ENCODE data around the gene RAMP1. TPM values are rescaled to one million over a fixed set of nuclear protein-coding genes. Genes with fewer than 3 reads are reported as not detected.

Gene RAMP1
- polyA plus RNA-seq, 4 donors = 61.6 to 155 (median 88.0) TPM

GRCh38 chr2:237870126-237870525, 10.7 kb downstream of the RAMP1 start:
- Histone ChIP-seq H3K9me3 (ENCODE audit: control insufficient read depth in 2 of 2, insufficient read depth in 1 of 2, low read depth in 1 of 2, low read length in 1 of 2) (no peaks in the 10 kb centered on the region), H3K27ac (ENCODE audit: low read depth in 1 of 3, low read length in 2 of 3) (no peak overlapping the region), H3K4me3 (ENCODE audit: low read depth in 1 of 3, low read length in 3 of 3) (no peak overlapping the region), H3K4me1 (ENCODE audit: control insufficient read depth in 3 of 3, insufficient read depth in 2 of 3, low read depth in 1 of 3, low read length in 2 of 3) (peaks cover 2 to 14% (median 8%) of the 10 kb centered on the region in 3 donors), H3K27me3 (ENCODE audit: control insufficient read depth in 3 of 3, insufficient read depth in 3 of 3, low read length in 3 of 3) (no peaks in the 10 kb centered on the region), H3K36me3 (ENCODE audit: control insufficient read depth in 3 of 3, insufficient read depth in 2 of 3, low read depth in 1 of 3, low read length in 3 of 3) (peaks cover 0 to 56% (median 0%) of the 10 kb centered on the region in 3 donors)
- WGBS, 3 donors = 72 to 82% (median 74%) methylated on average over 11 of the region's 11 CpGs
- FAIRE-seq = no peak
- DNase-seq = no peak

DNA sequence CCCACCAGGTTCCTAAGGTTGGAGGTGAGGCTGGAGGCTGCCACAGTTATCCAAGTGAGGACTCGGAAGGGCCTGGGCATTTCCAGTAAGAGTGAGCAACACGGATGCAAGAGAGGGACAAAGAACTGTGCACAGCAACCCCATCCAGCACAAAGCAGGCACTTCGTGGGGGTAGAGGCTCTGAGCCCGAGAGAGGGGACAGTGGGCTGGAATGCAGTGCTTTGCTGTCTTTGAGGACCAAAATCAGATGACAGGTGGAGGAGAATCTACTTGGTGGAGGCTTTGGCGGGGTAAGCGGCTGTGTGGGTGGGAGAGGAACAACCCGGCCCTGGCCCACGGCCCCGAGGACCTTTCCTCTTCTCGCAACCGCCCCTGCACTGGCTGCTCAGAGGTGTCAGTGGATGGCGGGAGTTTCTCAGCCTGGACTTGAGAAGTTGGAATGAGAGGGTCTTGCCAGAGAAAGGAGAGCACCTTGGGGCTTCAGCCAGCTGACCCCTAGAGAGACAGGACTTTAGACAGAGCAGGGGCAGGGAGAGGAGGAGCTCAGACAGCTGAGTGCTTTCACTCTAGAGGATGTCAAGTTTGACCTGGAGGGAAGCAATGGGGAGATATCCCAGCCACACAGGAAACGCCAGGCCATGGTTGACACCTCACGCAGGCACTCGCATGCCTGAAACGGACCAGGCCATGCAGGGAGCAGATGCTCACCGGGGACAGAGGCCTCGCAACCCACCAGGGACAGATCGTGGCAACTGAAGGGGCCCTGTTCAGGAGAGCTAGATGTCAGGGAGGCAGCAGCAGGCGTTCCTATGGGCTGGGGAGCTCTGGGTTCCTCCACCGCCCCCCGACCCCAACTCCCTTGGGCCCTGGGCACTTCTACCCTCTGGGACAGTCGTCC, 11.6 kb downstream of the RAMP1 start:
- DNase-seq = no peak
- Histone ChIP-seq H3K9me3 (ENCODE audit: control insufficient read depth in 2 of 2, insufficient read depth in 1 of 2, low read depth in 1 of 2, low read length in 1 of 2) (no peaks in the 10 kb centered on the region), H3K4me1 (ENCODE audit: control insufficient read depth in 3 of 3, insufficient read depth in 2 of 3, low read depth in 1 of 3, low read length in 2 of 3) (peaks cover 0 to 5% (median 2%) of the 10 kb centered on the region in 3 donors), H3K36me3 (ENCODE audit: control insufficient read depth in 3 of 3, insufficient read depth in 2 of 3, low read depth in 1 of 3, low read length in 3 of 3) (peaks cover 0 to 58% (median 0%) of the 10 kb centered on the region in 3 donors), H3K27ac (ENCODE audit: low read depth in 1 of 3, low read length in 2 of 3) (no peak overlapping the region), H3K4me3 (ENCODE audit: low read depth in 1 of 3, low read length in 3 of 3) (no peak overlapping the region), H3K27me3 (ENCODE audit: control insufficient read depth in 3 of 3, insufficient read depth in 3 of 3, low read length in 3 of 3) (no peaks in the 10 kb centered on the region)
- 74 to 83% (median 78%) methylated on average over 23 of the region's 23 CpGs for WGBS, 3 donors
- no peak for FAIRE-seq

DNA sequence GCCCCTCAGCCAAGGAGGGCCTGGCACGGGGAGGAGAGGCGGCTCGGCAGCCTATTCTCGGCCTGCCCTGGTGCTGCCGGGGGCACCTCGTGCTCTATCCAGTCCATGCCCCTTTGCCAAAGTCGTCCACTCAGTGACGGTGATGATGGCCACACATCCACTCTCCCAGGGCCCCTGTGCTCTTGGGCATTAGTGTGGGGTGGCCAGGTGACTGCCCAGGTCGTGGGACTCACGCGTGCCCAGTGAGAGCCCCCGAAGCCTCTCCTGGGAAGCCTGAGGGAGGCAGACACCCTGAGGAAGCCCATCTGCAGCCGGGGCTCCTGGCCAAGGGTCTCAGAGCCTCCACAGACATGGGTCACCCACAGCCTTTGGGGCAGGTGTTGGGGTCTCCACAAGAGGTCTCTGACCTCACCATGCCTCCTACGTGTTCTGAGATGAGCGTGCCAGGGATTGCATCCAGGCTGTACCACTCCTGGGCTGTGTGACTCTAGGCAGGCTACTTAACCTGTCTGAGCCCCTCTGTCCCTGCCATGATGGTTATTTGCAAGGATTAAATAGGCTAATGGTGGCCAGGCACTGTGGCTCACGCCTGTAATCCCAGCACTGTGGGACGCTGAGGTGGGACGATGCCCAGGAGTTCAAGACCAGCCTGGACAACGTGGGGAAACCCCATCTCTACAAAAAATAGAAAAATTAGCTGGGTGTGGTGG, 12.9 kb downstream of the RAMP1 start:
- Histone ChIP-seq H3K27me3 (ENCODE audit: control insufficient read depth in 3 of 3, insufficient read depth in 3 of 3, low read length in 3 of 3) (no peaks in the 10 kb centered on the region), H3K4me3 (ENCODE audit: low read depth in 1 of 3, low read length in 3 of 3) (no peak overlapping the region), H3K27ac (ENCODE audit: low read depth in 1 of 3, low read length in 2 of 3) (no peak overlapping the region), H3K36me3 (ENCODE audit: control insufficient read depth in 3 of 3, insufficient read depth in 2 of 3, low read depth in 1 of 3, low read length in 3 of 3) (peaks cover 0 to 65% (median 0%) of the 10 kb centered on the region in 3 donors), H3K9me3 (ENCODE audit: control insufficient read depth in 2 of 2, insufficient read depth in 1 of 2, low read depth in 1 of 2, low read length in 1 of 2) (no peaks in the 10 kb centered on the region), H3K4me1 (ENCODE audit: control insufficient read depth in 3 of 3, insufficient read depth in 2 of 3, low read depth in 1 of 3, low read length in 2 of 3) (no peaks in the 10 kb centered on the region)
- WGBS, 3 donors = 80 to 87% (median 82%) methylated on average over 19 of the region's 19 CpGs
- no peak for FAIRE-seq
- DNase-seq = no peak

GRCh38 chr2:237873421-237873831, 14.0 kb downstream of the RAMP1 start:
- DNase-seq (no peak), FAIRE-seq (no peak)
- no peak overlapping the region for H3K27ac ChIP-seq (ENCODE audit: low read depth in 1 of 3, low read length in 2 of 3)
- H3K4me1 ChIP-seq (ENCODE audit: control insufficient read depth in 3 of 3, insufficient read depth in 2 of 3, low read depth in 1 of 3, low read length in 2 of 3) = no peaks in the 10 kb centered on the region
- WGBS, 3 donors = 46 to 65% (median 56%) methylated on average over 11 of the region's 11 CpGs
- H3K27me3 ChIP-seq (ENCODE audit: control insufficient read depth in 3 of 3, insufficient read depth in 3 of 3, low read length in 3 of 3) = no peaks in the 10 kb centered on the region
- peaks cover 0 to 74% (median 0%) of the 10 kb centered on the region in 3 donors for H3K36me3 ChIP-seq (ENCODE audit: control insufficient read depth in 3 of 3, insufficient read depth in 2 of 3, low read depth in 1 of 3, low read length in 3 of 3)
- no peaks in the 10 kb centered on the region for H3K9me3 ChIP-seq (ENCODE audit: control insufficient read depth in 2 of 2, insufficient read depth in 1 of 2, low read depth in 1 of 2, low read length in 1 of 2)
- no peak overlapping the region for H3K4me3 ChIP-seq (ENCODE audit: low read depth in 1 of 3, low read length in 3 of 3)

DNA sequence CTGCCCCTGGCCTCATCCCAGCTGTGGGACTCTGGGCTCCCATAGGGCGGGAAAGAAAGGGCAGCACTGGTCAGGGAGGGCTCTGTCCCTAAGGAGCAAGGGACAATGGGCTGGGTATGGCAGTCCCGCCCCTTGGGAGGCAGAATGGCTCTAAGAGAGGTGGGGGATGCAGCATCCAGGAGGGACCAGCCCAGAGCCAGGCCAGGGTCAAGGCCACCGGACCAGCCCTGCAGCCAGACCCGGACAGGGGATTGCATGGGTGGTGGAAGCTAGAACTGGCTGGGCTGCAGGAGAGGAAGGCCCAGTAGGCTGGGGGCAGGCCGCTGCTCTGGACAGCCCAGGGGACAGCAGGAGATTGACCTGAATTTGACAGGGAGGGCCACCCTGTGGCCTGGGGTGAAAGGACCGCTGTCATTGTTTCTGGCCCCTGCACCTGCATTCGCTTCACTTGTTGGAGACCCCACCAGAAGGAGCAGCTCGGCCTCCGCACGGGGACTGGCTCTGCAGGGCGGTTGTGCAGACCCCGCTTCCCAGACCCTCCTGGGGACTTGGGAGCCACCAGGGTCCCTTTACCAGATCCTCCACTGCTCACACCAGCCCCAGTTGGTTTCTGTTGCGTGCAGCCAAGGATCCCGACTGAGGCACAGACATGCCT, 14.6 kb downstream of the RAMP1 start:
- Histone ChIP-seq H3K27ac (ENCODE audit: low read depth in 1 of 3, low read length in 2 of 3) (no peak overlapping the region), H3K36me3 (ENCODE audit: control insufficient read depth in 3 of 3, insufficient read depth in 2 of 3, low read depth in 1 of 3, low read length in 3 of 3) (peaks cover 0 to 79% (median 0%) of the 10 kb centered on the region in 3 donors), H3K4me1 (ENCODE audit: control insufficient read depth in 3 of 3, insufficient read depth in 2 of 3, low read depth in 1 of 3, low read length in 2 of 3) (no peaks in the 10 kb centered on the region), H3K4me3 (ENCODE audit: low read depth in 1 of 3, low read length in 3 of 3) (no peak overlapping the region), H3K27me3 (ENCODE audit: control insufficient read depth in 3 of 3, insufficient read depth in 3 of 3, low read length in 3 of 3) (no peaks in the 10 kb centered on the region), H3K9me3 (ENCODE audit: control insufficient read depth in 2 of 2, insufficient read depth in 1 of 2, low read depth in 1 of 2, low read length in 1 of 2) (no peaks in the 10 kb centered on the region)
- DNase-seq = no peak
- no peak for FAIRE-seq
- WGBS, 3 donors = 86 to 95% (median 92%) methylated on average over 13 to 14 of the region's 14 CpGs

DNA sequence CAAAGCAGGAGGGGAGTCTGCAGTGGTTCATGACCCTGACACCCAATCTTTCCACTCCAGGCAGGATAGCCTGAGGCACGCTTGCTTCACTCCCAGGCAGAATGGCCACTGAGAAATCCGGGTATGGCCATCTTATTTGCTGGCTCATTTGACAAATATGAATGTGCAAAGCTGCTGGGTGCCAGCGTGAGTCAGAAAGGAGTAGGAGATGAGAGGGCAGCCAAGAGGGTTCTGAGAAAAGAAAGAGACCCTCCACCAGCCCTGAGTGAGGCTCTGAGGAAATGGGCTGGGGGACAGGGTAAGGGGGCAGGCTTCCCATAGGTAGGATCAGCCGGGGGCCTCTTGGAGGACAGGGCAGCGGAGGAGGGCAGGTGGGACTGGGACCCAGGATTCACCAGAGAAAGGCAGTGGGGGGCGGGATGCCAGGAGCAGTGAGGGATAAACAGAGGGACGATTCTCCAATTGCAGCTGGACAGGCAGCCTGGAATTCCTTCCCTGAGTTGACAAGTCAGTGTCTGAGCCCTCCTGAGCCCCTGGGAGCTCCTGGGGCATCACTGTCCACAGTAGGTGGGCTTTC, 15.2 kb downstream of the RAMP1 start:
- Histone ChIP-seq H3K4me3 (ENCODE audit: low read depth in 1 of 3, low read length in 3 of 3) (no peak overlapping the region), H3K9me3 (ENCODE audit: control insufficient read depth in 2 of 2, insufficient read depth in 1 of 2, low read depth in 1 of 2, low read length in 1 of 2) (no peaks in the 10 kb centered on the region), H3K27ac (ENCODE audit: low read depth in 1 of 3, low read length in 2 of 3) (no peak overlapping the region), H3K27me3 (ENCODE audit: control insufficient read depth in 3 of 3, insufficient read depth in 3 of 3, low read length in 3 of 3) (no peaks in the 10 kb centered on the region), H3K4me1 (ENCODE audit: control insufficient read depth in 3 of 3, insufficient read depth in 2 of 3, low read depth in 1 of 3, low read length in 2 of 3) (no peaks in the 10 kb centered on the region), H3K36me3 (ENCODE audit: control insufficient read depth in 3 of 3, insufficient read depth in 2 of 3, low read depth in 1 of 3, low read length in 3 of 3) (peaks cover 0 to 80% (median 0%) of the 10 kb centered on the region in 3 donors)
- no peak for FAIRE-seq
- DNase-seq = no peak
- 76 to 84% (median 78%) methylated on average over 7 of the region's 7 CpGs for WGBS, 3 donors

DNA sequence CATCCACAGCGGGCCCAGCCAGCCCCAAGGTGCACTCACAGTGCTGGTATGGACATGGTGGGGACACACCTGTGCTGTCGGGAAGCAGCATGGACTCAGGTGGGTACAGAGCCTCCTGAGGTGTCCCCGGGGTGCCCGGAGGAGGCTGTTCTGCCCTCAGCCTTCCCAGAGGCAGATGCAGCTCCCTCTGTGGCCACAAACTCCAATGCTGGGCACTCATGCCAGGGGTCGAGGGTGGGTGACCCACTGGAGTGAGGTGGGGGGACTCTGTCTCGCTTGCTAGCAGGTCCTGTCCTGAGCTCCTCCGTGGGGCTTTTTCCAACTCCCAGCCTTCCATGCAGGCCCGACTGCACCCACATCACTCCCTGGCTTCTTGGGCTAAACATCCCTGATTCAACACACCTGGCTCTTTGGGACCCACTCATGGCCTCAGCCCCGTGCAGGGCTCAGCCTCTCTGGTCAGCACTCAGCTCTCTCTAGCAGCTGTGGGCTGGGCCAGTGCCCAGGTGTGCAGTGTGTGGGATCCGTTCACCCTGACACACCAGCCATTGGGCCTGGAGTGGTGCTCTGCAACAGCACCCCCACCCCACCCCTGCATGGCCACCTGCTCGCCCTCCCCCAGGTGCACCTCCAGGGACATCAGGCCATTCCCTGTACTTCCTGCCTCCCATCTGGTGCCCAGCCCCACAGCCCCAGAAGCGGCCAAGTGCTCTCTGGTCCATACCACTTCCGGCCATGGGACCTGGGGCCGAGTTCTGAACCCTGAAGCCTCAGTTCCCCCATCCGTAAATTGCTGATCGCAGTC, 16.0 kb downstream of the RAMP1 start:
- FAIRE-seq (no peak), DNase-seq (no peak)
- H3K27me3 ChIP-seq (ENCODE audit: control insufficient read depth in 3 of 3, insufficient read depth in 3 of 3, low read length in 3 of 3) = no peaks in the 10 kb centered on the region
- H3K4me1 ChIP-seq (ENCODE audit: control insufficient read depth in 3 of 3, insufficient read depth in 2 of 3, low read depth in 1 of 3, low read length in 2 of 3) = no peaks in the 10 kb centered on the region
- H3K27ac ChIP-seq (ENCODE audit: low read depth in 1 of 3, low read length in 2 of 3) = no peak overlapping the region
- WGBS, 3 donors = 71 to 88% (median 80%) methylated on average over 15 to 16 of the region's 16 CpGs
- H3K36me3 ChIP-seq (ENCODE audit: control insufficient read depth in 3 of 3, insufficient read depth in 2 of 3, low read depth in 1 of 3, low read length in 3 of 3) = peaks cover 0 to 79% (median 0%) of the 10 kb centered on the region in 3 donors
- H3K4me3 ChIP-seq (ENCODE audit: low read depth in 1 of 3, low read length in 3 of 3) = no peak overlapping the region
- no peaks in the 10 kb centered on the region for H3K9me3 ChIP-seq (ENCODE audit: control insufficient read depth in 2 of 2, insufficient read depth in 1 of 2, low read depth in 1 of 2, low read length in 1 of 2)

All from small intestine (tissue), 7 donors.